NCI-H2029 treated with DMSO at 0.1 percent for 48 hours (cell line): ENCODE data around the gene GPT2.
"Not testable (repeated sequence)": the region's sequence is repeated elsewhere in the genome, so short reads cannot be mapped to it uniquely, and the experiment has no call there.

Source experiments
- DNase-seq: peaks from one replicate; lab custom pipeline; 2025; lab: John Stamatoyannopoulos, UW

The GPT2 gene

DNA sequence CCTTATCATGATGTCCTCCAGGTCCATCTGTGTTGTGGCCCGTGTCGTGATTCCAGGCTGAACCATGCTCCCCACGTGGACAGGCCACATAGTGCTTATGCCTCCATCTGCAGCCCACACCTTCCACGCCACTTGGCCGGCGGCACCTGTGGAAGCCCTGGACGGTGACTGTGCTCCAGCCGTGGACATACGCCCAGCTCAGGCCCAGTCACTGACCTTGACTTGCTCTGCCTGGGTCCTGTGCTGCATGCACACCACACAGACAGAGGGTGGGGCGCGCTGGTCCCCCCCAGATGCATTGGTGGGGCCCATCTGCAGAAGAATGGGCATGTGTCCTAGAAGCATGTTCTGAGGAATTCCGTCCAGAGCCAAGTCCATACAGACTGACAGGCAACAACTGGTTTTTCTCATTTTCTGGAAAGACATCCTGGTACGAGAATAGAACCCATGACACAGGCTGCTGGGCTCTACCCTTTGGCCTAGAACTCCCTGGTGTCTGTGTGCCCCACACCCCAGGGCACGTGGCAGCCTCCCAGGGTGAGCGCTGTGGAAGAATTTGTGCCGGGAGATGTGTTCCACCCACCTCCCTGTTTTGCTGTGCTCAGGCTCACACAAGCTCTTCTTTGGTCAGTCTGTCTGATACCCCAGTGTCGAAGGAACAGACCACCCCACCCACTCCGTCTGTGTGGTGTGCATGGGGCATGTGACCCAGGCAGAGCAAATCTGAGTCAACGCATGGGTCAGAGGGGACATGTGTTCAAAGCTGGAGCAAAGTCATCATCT is 39.5 kb downstream of the GPT2 start:
- DNase-seq: no peak

DNA sequence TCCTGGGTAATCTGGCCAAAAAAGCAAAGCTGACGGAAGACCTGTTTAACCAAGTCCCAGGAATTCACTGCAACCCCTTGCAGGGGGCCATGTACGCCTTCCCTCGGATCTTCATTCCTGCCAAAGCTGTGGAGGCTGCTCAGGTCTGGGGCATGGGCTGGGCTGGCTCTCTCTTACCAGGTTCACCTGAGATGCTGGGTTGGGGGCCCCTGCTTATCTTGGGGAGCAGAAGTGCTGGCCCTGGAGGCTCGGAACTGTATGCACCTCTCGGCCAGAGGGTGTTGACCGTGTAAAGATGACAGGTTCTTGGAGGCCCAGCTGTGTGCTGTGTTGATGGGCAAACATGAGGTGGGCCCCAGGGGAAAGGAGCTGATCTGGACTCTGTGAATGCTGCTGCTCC is 40.2 kb downstream of the GPT2 start:
- no peak for DNase-seq

DNA sequence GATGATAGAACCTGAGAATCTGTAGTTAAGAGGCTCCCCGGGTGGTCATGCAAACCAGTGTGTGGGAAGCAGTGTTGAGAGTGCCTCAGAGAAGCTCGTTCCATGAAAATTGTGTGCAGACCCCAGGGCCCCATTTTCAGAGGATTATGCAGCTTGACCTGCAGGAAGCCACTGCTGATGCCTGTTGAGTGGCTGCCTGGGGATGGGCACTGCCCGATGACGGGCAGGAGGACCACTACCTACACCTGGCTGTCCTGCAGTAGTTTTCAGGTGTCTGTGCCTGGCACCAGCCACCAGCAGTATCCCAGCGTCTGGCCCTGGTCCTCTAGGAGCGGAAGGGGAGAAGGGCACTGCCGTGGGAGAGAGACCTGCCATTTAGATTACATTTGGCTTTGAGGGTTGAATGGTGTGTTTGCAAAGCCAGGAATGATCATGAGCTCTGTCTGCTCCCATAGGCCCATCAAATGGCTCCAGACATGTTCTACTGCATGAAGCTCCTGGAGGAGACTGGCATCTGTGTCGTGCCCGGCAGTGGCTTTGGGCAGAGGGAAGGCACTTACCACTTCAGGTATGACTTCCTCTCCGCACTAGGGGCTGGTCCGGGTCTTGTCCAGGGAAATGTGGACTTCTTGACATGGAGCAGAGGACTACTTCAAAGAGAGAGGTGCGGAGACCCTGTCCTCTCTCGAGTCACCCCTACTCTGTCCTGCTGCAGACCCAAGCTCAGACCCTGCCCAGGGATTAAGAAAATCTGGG is 42.5 kb downstream of the GPT2 start:
- DNase-seq: no peak

DNA sequence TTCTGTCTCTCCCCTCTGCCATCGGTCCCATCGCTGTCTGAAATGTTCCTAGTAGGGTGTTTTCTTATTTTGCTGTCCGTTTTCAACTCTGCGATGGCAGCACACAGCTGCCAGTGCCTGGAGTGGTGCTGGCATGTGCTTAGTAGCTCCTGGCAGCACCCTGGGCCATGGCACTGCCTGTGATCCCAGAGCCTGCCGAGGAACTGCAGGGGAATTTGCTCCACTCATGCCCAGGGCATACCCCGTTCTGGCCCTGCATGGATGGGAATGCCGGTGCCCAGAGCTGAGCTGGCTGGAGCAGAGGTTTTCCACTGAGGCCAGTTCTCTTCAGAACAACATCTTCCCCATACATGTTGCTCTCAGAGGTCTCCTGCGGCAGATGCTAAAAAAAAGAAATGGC is 43.1 kb downstream of the GPT2 start:
- no peak for DNase-seq

DNA sequence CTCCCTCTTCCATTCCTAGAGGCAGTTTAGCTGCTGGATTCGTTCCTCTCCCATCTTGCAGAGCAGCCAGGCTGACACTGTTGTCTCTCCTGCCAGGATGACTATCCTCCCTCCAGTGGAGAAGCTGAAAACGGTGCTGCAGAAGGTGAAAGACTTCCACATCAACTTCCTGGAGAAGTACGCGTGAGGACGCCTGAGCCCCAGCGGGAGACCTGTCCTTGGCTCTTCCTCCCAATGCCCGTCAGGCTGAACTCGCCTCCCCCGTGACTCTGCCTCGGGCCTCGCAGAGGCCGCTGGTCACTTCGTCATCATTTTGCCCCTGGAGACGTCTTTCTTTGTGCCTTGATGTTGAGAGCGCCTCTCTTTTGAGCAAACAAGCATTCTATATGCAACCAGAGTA is 44.6 kb downstream of the GPT2 start:
- no peak for DNase-seq

DNA sequence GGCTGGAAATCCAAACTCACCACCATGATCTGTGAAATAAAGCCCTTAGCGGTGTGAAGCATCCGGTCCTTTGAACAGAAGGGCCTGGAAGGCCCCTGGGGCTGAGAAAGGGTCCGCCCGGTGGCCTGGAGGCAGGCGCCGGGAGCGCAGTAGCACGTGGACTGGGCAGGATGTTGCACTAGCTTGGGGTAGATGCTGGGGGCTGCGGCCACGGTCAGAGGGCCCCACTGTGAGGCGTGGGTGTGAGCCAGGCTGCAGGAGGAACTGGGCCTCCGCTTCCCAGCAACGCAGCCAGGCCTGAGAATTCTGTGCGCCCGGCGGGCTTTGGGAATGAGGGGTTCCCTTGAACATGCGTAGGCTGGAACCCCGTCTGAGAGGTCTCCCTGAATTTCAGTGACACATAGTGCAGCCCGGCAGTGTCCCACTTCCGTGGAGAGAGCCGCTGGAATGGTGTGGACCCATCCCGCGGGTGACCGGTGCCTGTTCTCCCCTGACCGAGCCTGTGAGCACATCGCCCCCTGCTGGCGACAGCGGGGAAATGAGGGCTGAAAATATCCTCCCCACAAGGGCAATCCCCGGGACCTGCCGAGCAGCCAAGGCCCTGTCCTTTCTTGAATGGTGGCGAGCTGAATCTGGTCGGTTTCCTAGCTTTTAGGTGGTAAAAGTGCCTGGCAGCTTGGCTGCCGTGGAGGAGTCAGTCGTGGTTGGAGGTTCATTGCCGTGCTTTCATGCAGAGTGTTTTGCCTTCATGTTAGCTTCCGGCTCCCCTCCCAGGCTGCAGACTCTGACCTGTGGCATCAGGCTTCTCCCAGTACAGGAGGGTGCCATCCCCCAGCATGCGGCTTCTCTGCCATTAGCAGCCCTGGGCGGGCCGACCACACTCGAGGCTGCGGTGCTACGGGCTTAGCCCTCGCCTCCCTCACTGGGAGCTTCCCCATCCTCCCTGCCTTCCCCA is 45.5 kb downstream of the GPT2 start:
- DNase-seq: no peak

DNA sequence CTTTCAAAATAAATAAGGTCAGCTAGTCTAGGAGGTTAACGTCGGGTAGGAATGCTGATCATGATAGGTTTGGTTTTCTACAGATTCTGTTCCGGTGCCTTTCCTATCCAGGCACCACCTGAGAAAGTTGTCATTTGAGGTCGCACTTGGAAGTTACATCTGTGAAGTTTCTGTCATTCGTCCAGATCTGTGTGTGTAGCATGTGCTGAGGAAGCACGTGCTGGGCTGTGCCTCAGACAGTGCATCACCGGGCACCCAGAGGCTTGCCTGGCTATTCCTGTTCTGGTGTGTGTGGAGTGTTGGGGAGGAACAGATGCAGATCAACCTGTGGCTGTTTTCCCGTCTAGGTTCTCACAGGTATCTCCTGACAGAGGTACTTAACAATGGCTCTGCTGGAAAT is 46.7 kb downstream of the GPT2 start:
- no peak for DNase-seq

DNA sequence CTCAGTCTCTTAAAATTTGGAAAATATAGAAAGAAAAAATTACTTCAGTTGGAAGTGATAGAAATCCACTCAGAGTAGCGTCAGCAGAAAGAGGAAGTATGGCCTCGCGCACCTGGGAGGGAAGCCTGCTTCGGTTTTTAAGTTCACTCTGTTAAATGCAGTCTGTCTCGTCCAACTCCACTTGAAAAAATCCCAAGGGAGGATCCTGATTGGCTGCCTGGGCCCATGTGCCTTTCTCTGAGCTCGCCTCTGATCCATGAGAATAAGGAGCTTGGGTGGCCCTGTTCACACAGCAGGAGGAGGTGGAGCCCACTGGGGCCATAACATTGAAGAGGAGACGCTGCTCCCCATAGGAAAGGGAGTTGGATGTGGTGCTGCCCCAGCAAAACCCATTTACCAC is 48.6 kb downstream of the GPT2 start:
- DNase-seq: no peak

DNA sequence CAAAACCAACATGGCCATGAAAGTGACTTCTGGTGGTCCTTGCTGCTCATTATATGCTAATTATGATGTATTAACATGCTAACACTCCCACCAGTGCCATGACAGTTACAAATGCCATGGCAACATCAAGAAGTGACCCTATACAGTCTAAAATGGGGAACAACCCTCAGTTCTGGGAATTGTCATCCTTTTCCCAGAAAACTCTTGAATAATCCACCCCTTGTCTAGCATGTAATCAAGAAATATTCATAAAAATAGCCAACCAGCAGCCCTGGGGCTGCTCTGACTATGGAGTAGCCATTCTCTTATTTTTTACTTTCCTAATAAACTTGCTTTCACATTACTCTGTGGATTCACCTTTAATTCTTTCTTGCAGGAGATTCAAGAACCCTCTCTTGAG is 53.4 kb downstream of the GPT2 start:
- DNase-seq: no peak

DNA sequence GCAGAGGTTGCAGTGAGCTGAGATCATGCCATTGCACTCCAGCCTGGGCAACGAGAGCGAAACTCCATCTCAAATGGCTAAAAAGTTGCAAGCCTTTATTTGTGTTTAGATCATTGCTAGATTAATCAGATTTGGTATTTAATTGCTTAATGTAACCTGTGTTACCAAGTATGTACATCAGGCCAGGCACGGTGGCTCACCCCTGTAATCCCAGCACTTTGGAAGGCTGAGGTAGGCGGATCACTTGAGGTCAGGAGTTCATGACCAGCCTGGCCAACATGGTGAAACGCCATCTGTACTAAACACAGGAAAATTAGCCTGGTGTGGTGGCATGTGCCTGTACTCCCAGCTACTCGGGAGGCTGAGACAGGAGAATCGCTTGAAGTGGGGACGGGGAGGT is 60.6 kb downstream of the GPT2 start:
- not testable (repeated sequence) for DNase-seq

DNA sequence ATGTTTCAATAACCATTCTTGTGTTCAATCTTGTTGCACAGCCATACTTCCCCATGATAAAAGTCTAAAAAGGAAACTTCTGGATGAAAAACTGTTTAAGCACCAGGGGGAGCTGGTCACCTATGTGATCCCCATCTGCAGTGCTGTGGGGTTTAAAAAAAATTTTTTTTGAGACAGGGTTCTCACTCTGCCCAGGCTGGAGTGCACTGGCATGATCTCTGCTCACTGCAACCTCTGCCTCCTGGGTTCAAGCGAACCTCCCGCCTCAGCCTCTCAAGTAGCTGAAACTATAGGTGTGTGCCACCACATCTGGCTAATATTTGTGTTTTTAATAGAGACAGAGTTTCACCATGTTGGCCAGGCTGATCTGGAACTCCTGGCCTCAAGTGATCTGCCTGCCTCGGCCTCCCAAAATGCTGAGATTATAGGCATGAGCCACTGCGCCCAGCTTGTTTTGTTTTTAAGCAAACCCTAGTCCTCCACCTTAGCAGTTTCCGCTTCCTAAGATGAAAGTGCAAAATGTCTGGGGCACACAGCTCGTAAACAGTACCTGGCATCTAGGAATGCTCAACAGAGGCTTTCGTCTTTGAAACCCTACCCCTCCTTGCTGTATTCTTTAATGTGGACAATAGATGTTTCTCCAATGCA is 63.9 kb downstream of the GPT2 start:
- DNase-seq: no peak

DNA sequence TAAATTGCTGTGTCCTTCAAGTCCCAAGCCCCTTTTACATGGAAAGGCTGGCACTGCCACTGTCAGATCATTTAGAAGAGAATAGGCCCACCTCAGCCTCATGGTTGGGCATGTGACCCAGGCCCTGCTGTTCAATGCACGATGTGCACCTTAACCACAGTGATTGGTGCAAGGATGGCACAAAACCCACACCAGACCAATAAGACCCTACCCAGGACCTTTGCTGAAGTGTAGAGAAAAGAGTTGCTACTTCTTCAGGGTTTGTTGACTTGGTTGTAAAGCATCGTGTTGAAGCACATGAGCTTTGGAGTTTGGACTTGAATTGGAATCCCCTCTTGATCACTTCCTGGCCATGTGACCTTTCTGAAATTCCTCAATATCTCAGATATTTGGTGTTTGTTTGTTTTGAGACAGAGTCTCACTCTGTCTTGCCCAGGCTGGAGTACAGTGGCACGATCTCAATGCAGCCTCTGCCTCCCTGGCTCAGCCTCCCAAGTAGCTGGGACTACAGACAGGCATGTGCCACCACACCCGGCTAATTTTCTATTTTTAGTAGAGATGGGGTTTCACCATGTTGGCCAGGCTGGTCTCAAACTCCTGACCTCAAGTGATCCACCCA is 64.5 kb downstream of the GPT2 start:
- no peak for DNase-seq

DNA sequence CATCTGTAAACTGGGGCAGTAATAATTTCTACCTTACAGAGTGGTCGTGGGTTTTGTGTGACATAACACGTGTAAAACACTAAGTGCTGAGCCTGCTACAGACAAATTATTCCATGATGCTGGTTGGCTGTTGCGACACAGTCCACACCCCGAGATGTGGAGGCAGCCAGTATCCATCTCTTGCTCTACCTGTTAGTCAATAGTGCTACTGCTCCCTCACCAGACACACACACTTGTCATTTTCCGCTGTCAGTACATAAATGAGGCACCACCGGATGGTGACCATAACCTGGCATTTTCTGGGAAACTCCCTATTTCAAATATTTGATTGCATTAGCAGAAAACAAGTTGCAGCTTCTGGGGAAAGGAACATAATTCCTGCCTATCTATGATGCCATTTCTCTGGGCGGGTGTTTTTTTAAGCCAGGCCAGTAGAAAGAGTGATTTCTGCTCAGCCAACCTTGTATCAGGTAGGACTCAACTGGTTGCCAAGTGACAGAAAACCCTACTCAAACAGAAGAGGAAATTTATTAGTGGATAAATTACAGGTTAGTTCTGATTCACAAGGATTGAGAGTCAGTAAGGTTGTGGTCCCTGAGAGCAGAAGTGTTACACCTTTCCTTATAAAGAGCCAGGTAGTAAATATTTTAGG is 65.2 kb downstream of the GPT2 start:
- no peak for DNase-seq

DNA sequence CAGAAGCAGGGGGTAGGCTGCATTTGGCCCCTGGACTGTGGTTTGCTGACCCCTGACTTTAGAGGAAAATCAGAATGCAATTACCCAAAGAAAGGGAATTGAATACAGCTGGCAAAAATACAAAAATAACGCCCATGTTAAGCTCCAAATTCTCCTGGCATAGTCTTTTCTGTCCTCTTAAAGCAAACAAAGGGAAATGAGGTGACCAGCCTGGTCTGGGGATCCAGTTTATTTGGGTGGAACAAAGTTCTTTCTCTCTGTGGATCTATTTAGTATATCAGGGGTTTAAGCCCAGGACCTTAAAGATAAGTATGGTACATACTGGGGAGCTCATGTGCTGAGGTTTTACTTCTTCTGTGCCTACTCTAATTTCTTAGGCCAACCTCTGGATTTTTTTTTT is 65.8 kb downstream of the GPT2 start:
- DNase-seq: no peak

DNA sequence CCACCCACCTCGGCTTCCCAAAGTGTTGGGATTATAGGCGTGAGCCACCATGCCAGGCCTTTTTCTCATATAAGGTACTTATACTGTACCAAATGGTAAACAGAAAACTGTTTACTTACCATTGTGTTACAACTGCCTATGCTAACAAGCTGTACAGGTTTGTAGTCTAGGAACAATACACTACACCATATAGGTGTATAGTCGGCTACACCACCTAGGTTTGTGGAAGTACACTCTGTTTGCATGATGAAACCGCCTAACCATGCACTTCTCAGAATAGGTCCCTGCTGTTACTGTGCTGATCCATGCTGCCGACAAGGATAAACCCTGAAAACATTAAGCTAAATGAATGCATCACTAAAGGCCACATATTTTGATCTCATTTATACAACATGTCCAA is 70.4 kb downstream of the GPT2 start:
- no peak for DNase-seq

DNA sequence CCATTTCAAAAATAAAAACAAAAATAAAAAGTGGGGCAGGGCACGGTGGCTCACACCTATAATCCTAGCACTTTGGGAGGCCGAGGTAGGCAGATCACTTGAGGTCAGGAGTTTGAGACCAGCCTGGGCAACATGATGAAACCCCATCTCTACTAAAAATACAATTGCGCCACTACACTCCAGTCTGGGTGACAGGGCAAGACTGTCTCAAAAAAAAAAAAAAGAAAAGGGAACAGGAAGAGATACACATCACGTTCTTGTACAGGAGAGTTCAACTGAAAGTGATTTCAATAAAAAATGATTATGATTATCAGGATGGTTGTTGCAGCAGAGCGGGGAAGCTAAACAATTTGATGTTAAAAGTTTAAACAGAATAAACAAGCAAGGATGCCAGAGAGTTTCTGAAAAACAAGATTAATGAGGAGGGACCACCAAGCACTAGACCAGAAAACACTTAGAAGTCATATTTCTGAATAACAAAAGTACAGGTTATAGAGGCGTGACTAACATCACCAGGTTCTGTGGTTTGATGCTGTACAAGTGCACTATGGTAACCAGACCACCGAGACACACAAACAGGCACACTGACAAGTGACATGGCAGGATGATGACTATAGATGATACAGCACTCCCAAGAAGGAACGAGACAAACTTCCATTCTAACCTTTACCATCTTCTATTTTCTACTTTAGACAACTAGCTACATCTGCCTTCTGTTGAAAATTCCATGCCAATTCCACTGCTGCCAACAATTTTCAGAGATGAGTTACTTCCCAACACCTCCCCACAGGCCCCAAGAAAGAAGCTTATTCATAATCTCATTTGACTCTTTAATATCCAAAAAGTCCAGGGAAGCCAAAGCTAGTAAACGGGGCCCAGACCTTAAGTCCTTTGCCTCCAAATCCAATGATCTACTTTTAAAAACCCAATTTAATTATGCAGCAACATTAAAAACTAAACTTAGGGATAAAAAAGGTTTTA is 77.5 kb downstream of the GPT2 start:
- DNase-seq: no peak

DNA sequence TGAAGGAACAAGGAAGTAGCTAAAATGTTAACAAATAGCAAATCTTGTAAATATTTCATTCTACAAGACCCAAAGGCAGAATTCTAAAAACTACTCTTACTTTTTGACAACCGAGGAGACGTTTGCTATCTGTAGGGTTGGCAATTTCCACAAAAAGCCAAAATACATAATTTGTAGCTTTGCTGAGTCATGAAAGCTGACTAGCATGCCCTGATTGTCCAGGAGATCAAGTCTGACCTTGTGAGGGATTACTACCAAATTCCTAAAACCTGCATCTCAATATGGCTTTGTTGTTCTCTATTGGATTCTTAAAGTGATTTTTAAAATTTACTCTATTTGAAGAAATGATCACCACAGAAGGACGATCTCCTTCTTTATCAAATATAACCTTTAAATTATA is 78.5 kb downstream of the GPT2 start:
- DNase-seq: no peak

DNA sequence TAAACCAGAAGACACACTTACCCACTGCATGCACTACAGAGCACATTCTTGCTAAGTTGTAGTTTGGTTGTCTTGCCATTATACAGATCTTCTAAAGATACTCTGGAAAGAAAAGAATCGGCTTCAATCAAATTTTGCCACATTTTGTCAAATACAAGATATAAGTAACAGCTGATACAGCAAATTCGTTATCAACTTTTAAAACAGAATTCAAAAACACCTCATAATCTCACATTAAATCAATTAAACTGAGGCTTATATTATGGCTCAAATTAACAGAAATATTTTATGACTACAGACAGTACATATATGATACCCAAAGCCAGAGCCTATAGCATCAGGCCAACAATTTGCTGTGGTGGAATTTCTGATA is 83.9 kb downstream of the GPT2 start:
- no peak for DNase-seq

DNA sequence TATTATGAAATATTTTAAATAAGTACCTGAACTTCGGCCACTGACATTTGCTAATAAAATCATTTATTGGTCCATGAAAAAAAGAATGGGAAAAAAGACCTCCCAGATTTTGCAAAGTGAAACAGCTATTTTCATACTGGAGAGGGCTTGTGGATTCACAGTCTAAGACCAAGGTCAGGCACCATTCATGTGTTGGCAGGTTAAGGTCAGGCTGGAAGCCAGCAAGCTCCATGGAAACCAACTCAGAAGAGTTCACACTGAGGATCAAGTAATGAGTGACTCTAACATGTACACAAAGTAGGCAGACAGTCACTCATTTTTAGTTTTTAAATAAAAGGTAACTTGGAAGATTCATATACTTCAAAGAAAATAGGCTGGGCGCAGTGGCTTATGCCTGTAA is 85.9 kb downstream of the GPT2 start:
- no peak for DNase-seq

DNA sequence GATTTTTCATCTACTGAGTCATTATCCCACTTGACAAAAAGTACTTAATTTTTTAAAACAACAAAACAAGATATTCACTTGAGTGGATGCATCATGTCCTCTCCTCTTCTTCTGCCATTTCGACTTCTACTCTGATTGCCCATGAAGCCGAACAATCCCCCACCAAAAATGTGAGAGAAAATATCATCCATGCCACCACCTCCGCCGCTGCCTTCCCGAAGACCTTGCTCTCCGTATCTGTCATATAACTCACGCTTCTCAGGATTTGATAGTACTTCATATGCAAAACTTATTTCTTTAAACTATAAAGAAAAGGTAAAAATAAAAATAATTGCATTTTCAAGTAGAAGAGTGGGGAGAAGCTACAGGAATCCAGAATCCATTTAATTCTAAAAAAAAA is 87.1 kb downstream of the GPT2 start:
- DNase-seq: no peak
